NCI-H446 treated with DMSO at 0.1 percent for 48 hours (cell line): ENCODE data around the gene PLP2.
"Not testable (repeated sequence)": the region's sequence is repeated elsewhere in the genome, so short reads cannot be mapped to it uniquely, and the experiment has no call there.

Source experiments
- DNase-seq: peaks from one replicate; lab custom pipeline; 2025; lab: John Stamatoyannopoulos, UW

Gene PLP2

GRCh38 chrX:49163555-49164419 lies 7.9 kb upstream of the PLP2 start:
- peak; percentile 57 for DNase-seq

DNA sequence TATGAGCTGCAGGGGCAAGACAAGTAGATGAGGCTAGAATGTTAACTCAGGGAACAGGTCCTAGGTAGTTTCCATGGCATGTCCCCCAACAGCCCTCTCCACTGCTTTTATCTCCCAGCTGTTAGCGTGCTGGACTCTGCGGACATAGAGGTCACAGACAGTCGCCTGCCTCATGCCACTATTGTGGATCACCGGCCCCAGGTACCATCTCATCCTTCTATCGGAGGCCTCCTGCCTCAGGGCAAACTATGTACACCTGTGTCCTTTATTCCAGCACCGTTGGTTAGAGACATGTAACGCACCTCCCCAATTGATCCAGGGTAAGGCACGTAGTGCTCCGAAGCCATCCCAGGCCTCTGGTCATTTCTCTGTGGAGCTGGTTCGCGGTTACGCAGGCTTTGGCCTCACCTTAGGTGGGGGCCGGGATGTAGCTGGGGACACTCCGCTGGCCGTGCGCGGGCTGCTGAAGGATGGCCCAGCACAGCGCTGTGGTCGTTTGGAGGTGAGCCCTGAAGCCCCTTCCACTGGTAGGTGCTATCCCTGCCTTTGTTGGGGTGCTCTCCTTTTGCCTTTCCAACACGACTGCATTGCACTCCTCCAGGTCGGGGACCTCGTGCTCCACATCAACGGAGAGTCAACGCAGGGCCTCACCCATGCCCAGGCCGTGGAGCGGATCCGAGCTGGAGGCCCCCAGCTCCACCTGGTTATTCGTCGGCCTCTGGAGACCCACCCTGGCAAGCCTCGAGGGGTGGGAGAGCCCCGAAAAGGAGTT lies 6.9 kb upstream of the PLP2 start:
- no peak for DNase-seq

GRCh38 chrX:49165901-49166881 lies 5.5 kb upstream of the PLP2 start:
- DNase-seq: no peak

GRCh38 chrX:49166914-49167739 lies 4.6 kb upstream of the PLP2 start:
- no peak for DNase-seq

GRCh38 chrX:49167740-49168108 lies 4.0 kb upstream of the PLP2 start:
- DNase-seq: no peak

- DNase-seq: peak; percentile 12
Observed at GRCh38 chrX:49172280-49172780, 632 bp downstream of the PLP2 start.

GRCh38 chrX:49173544-49173943 lies 1.8 kb downstream of the PLP2 start:
- not testable (repeated sequence) for DNase-seq

DNA sequence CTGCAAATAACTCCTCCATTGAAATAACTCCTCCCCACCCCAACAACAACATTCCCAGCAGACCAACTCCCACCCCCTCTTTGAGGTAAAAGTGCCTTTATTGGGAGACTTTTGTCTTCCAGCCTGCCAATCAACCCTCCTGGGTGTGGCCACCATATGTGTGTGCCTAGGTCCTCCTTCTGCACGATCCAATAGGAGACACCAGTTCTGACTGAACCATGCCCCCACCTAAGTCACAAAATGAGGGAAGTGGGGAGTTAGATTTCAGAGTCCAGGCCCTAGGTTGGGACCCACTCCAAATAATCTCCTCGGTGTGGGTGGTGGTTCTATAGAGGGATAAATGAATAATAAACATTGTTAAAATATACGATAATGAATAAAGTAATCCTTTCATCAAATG lies 3.0 kb downstream of the PLP2 start:
- DNase-seq: no peak

DNA sequence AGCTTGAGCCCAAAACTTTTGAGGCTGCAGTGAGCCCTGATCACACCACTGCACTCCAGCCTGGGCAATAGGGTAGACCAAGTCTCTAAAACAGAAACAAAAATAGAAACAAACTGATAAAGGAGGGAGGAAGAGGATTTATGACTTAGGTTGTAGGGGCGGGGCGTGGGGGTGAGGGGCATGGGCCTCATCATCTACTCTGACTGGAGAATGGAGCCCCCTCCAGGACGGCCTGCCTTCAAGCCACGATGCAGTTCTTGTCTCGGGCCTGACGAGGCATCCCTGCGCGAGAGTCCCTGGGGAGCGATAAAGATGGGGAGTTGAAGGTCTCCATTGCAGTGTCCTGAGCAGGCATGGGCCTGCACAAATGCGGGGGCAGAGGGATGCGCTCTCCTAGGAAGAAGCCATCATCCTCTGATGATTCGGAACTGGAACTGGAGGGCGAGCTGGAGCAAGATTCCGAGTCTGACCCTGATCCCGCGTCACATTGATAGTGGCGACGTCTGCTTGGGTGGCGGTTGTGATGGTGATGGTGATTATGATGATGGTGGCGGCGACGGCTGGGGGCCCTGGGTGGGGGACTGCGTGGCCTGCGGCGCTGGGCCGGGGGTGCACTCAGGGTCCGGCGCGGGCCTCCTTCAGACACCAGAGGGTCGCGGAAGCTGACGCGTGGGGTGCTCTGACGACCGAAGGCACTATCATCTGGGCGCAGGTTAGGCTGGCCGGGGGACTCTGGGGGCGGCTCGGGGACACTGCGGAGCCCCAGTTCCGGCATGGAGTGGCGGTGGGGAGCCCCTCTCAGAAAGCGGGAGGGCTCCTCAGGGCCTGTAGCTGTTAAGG lies 4.0 kb downstream of the PLP2 start:
- DNase-seq: no peak

DNA sequence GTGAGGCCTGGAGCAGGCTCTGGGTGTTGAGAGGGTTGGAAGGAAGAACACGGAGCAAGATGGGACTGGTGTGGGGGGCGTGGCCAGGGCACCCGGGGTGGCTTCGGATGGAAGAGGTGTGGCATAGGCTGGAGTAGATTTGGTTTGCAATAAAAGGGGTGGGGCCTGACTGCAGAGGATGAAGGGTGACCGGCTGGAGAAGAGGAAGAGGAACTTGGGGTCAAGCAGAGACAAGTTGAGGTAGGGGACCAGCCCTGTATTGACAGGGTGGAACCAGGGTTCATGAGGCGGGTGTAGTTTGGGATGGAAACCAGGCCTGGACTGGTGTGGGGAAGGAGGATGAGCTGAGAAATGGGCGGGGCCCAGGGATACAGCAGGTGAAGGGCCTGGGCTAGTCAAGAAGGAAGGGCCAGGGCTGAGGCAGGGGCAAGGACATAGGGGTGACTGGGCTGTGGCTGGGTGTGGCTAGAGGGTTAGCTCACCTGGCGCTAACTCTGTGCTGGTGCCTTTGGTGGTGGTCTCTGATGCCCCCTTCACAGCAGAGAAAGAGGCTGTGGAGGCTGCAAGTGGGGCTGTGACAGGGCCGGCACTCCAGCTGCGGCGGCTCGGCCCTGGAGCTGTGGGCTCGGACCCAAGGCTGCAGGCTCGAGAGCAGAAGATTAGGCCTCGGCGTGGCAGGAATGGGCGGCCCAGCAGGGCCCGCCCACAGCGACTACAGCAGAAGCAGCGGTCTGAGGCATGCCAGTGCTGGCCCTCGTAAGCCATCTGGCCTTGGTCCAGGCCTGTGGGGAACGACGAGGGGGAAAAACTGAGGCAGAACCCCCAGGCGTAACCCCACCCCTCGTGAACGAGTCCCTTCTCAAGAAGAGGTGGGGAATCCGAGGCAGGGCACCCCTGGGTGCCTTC lies 5.0 kb downstream of the PLP2 start:
- DNase-seq: no peak

DNA sequence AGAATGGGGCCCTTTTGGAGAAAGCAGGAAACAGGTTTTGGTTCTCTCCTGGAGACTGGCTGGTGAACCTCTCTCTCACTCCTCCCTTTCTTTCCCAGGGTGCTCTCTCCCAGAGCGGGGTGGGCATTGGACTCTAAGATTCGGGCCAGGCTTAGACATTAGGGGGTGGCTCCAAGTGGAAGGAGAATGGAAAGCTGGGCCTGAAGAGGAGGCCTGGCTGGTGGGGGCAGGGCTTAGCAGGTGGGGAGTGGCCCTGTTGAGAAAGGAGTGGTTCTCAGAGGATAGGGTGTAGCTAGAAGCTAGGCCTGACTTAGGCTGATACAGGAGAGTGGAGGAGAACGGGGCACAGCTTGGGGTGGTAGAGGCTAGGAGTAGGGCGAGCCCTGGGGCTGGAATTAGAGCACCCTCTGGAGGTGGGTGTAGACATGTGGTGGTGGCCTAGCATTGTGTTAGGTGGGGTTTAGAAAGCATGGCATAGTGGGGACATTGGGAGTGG lies 5.7 kb downstream of the PLP2 start:
- DNase-seq: no peak

- no peak for DNase-seq
Observed at GRCh38 chrX:49177873-49178480, 6.3 kb downstream of the PLP2 start.

- DNase-seq: no peak
Observed at GRCh38 chrX:49178537-49178936, 6.8 kb downstream of the PLP2 start.

DNA sequence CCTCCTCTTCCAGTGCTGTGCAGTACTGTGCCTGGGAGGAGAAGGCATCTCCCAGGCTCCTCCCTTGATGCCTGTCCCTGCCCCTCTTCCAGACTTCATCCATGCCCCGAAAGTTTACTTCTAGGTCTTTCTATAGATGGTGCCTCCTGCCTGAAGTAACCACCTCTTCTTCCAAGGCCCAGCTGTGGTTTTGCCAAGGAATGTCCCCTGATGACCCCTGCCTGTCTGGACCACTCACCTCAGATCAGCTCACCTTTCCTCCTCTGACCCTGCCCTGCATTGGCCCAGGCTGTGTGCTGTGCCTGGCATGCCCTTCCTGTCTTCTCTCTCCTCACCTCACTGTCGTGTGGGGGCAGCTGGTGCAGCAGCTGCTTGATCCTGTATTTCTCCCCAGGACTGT lies 7.7 kb downstream of the PLP2 start:
- no peak for DNase-seq

- no peak for DNase-seq
Observed at GRCh38 chrX:49183701-49184281, 12.1 kb downstream of the PLP2 start.

DNA sequence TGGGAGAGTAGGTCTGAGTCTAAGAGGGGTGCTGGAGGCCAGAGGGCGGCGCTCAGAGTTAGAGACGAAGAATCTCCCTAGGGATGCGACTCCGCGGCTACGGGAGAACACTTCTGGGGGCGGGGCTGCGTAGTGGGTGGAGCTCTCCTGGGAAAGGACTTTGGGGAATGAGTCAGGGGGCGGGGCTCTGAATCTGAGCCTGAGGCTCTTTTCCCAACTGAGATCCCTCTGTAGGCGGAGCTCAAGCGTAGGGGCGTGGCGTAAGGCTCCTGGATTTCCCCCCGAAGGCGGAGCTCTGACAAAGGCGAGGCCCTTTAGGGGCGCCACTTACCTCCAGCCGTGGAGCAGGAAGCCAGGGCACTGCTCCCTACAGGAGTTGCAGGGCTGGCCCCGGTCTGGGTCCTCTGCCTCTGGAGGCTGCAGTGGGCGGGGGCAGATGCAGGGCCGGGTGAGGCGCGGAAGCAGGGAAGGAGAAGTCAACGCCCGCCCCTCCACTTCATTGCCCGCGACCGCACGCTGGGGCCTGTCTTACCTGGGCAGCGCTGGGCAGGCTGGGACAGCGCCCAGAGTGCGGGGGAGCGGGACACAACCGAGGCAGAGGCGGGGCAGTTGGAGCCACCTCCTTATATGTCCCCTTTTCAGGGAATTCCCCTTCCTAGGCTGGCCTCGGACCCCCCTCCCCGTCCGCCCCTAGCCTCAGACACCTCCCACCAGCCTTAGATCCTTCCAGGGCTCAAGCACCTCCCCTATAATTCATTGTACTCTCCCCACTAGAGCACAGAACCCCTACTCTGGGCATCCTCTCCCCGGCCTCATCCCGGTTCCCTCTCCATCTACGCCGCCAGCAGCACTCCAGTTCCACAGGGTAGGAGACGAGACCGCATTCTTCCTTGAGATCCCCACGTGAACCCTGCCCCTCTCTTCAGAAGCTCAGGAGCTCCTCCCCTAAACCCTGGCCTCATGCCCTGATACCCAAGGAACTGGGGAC lies 12.9 kb downstream of the PLP2 start:
- peak; percentile 74 for DNase-seq
